GM12891 (cell line): Measurements from ENCODE around the gene CCSER1.

Experiments used
- POLR2A ChIP-seq: IDR thresholded peaks from 2 replicates; pipeline ENCODE4 v1.6.1; 2011; ENCODE audit warnings: low read depth, low read length, control low read depth
- POLR2AphosphoS5 ChIP-seq: IDR thresholded peaks from 2 replicates; pipeline ENCODE4 v1.6.1; 2011; ENCODE audit warnings: low read depth, low read length, control low read depth
- POU2F2 ChIP-seq: IDR thresholded peaks from 2 replicates; pipeline ENCODE4 v1.6.1; 2011; ENCODE audit warnings: low read depth, mild to moderate bottlenecking, control low read depth, low read length, moderate library complexity
- SPI1 ChIP-seq: IDR thresholded peaks from 2 replicates; pipeline ENCODE4 v1.6.1; 2011; ENCODE audit warnings: low read depth, low read length, control low read depth
- TAF1 ChIP-seq: IDR thresholded peaks from 2 replicates; pipeline ENCODE4 v1.6.1; 2011; ENCODE audit warnings: low read depth, low read length, control low read depth

GRCh38 chr4:90299373-90299772 lies 172.2 kb downstream of the CCSER1 start:
- TF ChIP-seq POLR2A (no peak), SPI1 (no peak), POLR2AphosphoS5 (no peak), TAF1 (no peak), POU2F2 (no peak)
